ENCODE data around the gene ZFP91. TPM values are rescaled to one million over a fixed set of nuclear protein-coding genes. Genes with fewer than 3 reads are reported as not detected.

Gene ZFP91
- total and polyA plus RNA-seq, 2 experiments from 2014 or later, result 10.2 to 30.0 TPM

DNA sequence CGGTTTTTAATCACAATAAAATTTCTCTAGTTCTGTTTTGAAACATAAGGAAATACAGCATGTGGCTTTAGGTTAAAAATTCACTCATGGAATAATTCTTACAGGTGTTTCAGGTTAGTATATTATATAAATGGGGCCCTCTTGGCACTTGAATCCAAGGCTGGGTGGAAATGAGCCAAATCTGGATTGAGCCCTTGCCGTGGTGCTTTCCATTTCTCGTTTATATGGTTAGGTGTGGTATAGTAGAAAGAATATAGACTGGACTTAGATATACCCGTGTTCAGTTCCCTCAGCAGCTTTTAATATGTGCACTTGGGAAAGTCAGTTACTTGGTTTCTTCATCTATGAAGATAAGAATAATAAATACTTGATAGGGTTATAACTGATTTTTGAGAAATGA lies 16.0 kb downstream of the ZFP91 start:
- H3K9me2 ChIP-seq (ENCODE audit: insufficient read depth), result no peaks in the 10 kb centered on the region
- Mint-ChIP-seq H3K36me3 (ENCODE audit: low read depth) (peaks cover 7% of the 10 kb centered on the region; the same call in 1 of the 3 replicates), H3K9me3 (no peaks in the 10 kb centered on the region), H3K27me3 (ENCODE audit: insufficient read depth, low read depth, poor library complexity) (peaks cover 1% of the 10 kb centered on the region), H3K4me1 (peaks cover 32% of the 10 kb centered on the region), H3K27ac (no peak overlapping the region), H3K4me3 (no peak overlapping the region)
- TF ChIP-seq ZNF114 (CRISPR knock-in tag; IDR thresholded peaks at IDR 0.05) (no peak), NANOG (IDR thresholded peaks at IDR 0.05; ENCODE audit: borderline replicate concordance) (no peak), ZNF462 (CRISPR knock-in tag; IDR thresholded peaks at IDR 0.05) (no peak), JUNB (IDR thresholded peaks at IDR 0.05; ENCODE audit: unreplicated experiment) (no peak), CTCF (conservative IDR thresholded peaks at IDR 0.05; ENCODE audit: low read depth in 2 of 2) (no peak), EZH2phosphoT487 (IDR thresholded peaks at IDR 0.05; ENCODE audit: unreplicated experiment) (no peak), STAT1 (IDR thresholded peaks at IDR 0.05; ENCODE audit: unreplicated experiment) (no peak), ZNF331 (CRISPR knock-in tag; IDR thresholded peaks at IDR 0.05; ENCODE audit: low read depth) (no peak), EZH2 (IDR thresholded peaks at IDR 0.05; ENCODE audit: low read depth, unreplicated experiment) (no peak), CREB1 (CRISPR knock-in tag; IDR thresholded peaks at IDR 0.05; ENCODE audit: low read depth) (no peak)
- TF ChIP-seq, protein P1, sequence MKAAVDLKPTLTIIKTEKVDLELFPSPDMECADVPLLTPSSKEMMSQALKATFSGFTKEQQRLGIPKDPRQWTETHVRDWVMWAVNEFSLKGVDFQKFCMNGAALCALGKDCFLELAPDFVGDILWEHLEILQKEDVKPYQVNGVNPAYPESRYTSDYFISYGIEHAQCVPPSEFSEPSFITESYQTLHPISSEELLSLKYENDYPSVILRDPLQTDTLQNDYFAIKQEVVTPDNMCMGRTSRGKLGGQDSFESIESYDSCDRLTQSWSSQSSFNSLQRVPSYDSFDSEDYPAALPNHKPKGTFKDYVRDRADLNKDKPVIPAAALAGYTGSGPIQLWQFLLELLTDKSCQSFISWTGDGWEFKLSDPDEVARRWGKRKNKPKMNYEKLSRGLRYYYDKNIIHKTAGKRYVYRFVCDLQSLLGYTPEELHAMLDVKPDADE (IDR thresholded peaks at IDR 0.05), result no peak
- no peaks in the 10 kb centered on the region for H3K27me3 ChIP-seq (ENCODE audit: insufficient read depth)
- no peak overlapping the region for H3K4me3 ChIP-seq
- H3K36me3 ChIP-seq (ENCODE audit: insufficient read depth), result no peaks in the 10 kb centered on the region
- DNase-seq (ENCODE audit: low spot score), result no peak
- no peaks in the 10 kb centered on the region for H3F3A ChIP-seq (replicated peaks; ENCODE audit: low read depth)
- H3K4me2 ChIP-seq, result no peak overlapping the region
- H3K27ac ChIP-seq (ENCODE audit: low read depth), result no peak overlapping the region
- ATAC-seq, result no peak
- H3K79me2 ChIP-seq (replicated peaks; ENCODE audit: insufficient read depth), result peaks cover 99% of the 10 kb centered on the region
- no peak overlapping the region for H2AFZ ChIP-seq
- peaks cover 10% of the 10 kb centered on the region; the same call in 1 of the 2 replicates for H3K4me1 ChIP-seq (ENCODE audit: insufficient read depth)
- peaks cover 52% of the 10 kb centered on the region for H4K20me1 ChIP-seq (replicated peaks; ENCODE audit: insufficient read depth)
